Right hindlimb (tissue), 1 donor: ENCODE measurements around the gene MAPK8IP3.

Experiments
- DNase-seq: peaks from one replicate; pipeline ENCODE4 v3.0.0-alpha.2; 2018

The MAPK8IP3 gene, protein sequence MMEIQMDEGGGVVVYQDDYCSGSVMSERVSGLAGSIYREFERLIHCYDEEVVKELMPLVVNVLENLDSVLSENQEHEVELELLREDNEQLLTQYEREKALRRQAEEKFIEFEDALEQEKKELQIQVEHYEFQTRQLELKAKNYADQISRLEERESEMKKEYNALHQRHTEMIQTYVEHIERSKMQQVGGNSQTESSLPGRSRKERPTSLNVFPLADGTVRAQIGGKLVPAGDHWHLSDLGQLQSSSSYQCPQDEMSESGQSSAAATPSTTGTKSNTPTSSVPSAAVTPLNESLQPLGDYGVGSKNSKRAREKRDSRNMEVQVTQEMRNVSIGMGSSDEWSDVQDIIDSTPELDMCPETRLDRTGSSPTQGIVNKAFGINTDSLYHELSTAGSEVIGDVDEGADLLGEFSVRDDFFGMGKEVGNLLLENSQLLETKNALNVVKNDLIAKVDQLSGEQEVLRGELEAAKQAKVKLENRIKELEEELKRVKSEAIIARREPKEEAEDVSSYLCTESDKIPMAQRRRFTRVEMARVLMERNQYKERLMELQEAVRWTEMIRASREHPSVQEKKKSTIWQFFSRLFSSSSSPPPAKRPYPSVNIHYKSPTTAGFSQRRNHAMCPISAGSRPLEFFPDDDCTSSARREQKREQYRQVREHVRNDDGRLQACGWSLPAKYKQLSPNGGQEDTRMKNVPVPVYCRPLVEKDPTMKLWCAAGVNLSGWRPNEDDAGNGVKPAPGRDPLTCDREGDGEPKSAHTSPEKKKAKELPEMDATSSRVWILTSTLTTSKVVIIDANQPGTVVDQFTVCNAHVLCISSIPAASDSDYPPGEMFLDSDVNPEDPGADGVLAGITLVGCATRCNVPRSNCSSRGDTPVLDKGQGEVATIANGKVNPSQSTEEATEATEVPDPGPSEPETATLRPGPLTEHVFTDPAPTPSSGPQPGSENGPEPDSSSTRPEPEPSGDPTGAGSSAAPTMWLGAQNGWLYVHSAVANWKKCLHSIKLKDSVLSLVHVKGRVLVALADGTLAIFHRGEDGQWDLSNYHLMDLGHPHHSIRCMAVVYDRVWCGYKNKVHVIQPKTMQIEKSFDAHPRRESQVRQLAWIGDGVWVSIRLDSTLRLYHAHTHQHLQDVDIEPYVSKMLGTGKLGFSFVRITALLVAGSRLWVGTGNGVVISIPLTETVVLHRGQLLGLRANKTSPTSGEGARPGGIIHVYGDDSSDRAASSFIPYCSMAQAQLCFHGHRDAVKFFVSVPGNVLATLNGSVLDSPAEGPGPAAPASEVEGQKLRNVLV (N-terminal part only)

DNA sequence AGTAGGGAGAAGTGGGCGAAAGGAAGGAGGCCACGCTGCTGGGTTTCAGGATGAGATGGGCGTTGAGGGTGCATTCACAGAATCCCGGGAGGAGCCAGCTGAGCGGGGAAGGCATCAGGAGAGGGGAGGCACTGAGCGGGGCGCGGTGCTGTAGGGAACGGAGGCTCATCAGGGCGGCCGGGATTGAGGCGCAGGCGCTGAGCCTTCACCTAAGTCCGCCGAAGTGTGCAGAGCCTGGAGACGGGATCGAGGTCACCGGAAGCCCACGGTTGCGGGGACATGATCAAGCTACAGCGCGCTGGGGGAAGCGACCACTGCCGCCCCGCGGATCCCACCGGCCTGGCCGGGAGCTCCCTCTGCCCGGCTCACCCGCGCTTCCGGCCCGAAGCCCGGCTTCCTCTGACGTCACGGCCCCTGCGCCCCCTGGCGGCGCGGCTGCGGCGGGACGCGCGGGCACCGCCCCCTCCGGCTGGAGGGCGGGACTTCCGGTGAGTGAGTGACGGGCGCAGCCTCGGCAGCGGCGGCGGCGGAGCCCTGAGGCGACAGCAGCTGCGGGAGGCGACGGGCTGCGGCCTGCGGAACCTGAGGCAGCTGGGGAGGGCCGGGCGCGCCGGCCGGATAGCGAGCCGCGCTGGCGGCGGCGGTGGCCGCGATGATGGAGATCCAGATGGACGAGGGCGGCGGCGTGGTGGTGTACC, at the start of gene MAPK8IP3:
Gene MAPK8IP3, plus strand, starts transcription at position 508 of the 698 bp plus-strand sequence. Its CDS starts 145 bp downstream, at position 653.
- peak; percentile 95 for DNase-seq

DNA sequence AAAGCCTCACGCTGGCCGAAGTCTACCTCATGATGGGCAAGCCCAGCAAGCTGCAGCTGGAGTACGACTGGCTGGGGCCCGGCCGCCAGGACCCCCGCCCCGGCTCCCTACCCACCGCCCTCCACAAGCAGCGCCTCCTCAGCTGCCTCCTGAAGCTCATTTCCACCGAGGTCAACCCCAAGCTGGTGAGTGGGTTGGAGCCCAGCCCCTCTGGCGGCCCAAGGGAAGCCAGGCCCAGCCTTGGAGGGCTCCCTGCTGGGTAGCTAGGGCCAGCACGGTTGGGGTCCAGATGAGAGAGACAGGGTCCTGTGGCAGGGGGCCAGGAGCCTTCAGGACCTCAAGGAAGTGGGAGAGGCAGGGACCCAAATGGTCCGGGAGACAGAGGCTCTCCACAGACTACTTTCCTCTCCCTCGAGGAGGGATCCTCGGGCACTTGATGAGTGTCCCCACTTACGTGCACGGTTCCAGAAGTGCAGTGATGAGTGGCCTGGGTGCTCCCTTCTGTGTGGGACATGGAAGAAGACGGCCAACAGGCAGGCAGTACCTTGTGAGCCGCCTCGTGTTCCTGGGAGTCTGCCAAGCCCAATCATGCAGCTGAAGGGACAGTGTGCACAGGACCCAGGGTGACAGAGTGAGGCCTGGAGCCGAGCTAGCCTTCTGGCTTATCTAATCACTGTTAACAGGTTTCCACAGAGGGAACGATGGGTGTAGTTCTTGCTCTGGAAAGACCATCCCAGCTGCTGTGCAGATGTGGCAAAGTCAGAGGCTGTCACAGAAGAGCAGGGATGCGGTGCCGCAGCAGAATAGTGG, 49.0 kb upstream of the MAPK8IP3 start:
- no peak for DNase-seq

DNA sequence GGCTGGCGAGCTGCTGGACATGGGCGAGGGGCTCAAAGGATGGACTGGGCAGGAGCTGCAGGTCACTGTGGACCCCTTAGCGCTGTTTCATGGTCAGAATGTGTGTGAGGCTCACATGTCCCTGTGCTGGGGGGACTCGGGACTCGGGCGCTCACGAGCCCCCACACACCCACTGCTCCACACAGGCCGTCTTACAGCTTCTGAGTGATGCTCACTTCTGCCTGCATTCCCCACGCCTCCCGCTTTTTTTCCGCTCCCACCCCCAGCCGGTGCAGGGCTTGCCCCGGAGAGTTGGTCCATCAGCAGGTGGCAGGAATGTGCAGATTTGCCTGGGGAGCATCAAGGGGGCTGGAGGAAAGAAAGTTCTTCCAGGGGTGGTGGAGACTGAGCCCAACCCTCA, 48.2 kb upstream of the MAPK8IP3 start:
- no peak for DNase-seq

DNA sequence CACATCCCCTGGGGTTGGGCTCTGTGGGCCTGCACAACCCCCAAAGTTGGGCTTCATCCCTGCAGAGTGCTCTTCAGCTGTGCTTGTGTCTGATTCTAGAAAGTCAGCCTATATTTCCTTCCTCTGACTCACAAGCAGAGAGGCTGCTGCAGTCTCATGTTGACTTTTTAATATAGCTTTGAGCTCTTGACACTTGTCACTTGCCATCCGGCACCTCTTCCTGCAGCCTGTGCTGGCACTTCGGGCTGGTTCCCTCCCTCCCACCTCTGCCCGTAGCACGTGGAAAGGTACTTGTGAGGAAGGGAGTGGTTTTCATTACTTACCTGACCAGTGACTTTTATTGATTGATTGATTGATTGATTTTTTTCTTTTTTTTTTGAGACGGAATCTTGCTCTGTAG, 47.0 kb upstream of the MAPK8IP3 start:
- no peak for DNase-seq

DNA sequence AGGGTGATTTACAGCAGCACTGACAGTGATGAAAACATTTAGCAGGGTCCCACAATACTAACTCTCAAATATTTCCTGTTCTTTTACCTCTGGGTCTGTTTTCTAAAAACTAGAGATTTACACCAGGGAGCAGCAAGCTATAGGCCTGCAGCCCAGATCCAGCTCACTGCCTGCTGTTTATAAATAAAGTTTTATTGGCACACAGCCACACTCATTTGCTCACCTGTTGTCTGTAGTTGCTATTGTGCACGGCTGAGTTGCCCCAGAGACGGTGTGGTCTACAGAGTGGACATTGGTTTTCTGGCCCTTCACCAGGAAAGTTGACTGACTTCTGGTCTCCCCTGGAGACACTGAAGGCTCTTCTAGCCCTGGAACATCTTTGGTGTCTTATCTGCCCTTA, 44.2 kb upstream of the MAPK8IP3 start:
- DNase-seq = no peak

DNA sequence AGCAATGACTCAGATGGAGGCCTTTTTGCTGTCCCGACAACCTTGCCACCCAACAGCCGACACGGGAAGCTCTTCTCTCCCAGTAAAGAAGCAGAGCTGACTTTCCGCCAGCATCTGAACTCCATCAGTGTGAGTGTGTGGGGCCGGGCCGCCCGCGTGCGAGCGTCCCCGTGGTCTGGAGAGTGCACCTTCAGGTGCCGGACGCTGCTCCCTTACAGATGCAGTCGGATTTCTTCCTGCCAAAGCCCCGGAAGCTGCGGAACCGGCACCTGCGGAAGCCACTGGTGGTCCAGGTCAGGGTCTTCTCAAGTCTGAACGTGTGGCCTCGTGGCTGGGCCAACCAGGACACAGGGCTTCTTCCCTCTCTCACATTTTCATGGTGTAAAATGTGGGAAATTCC, 43.5 kb upstream of the MAPK8IP3 start:
- no peak for DNase-seq

DNA sequence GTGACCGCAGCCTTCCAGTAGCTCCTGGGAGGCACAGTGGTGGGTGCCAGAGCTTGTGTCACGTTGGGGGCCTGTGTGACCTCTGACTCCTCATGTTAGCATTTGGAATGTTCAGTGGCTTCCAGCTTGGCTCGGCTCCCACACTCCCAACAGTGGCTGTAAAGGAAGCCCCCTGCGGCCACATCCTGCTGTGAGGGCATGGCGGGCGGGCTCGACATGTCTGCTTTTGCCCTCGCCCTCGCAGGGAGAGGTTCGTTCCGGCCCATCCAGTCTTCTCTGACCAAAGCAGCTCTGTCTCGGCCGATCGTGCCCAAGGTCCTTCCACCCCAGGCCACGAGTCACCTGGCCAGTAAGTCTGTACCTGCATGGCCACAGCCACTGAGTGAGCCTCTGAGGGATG, 40.2 kb upstream of the MAPK8IP3 start:
- no peak for DNase-seq

DNA sequence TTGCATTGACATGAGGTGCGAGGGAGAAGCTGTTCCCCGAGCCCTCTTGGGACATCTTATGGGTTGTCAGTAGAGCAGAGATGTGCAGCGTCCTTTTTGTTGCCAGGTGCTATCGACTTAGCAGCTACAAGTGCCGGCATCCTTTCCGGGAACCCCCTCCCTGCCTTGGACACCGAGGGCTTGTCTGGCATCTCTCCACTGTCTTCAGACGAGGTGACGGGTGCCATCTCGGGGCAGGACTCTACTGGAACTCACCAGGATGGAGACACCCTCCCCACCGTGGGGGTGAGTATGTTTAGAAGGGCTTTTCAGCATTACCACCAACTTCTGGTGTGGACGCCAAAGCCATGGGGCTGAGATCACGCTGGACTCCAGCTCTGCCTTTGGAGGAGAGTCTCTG, 39.7 kb upstream of the MAPK8IP3 start:
- no peak for DNase-seq

DNA sequence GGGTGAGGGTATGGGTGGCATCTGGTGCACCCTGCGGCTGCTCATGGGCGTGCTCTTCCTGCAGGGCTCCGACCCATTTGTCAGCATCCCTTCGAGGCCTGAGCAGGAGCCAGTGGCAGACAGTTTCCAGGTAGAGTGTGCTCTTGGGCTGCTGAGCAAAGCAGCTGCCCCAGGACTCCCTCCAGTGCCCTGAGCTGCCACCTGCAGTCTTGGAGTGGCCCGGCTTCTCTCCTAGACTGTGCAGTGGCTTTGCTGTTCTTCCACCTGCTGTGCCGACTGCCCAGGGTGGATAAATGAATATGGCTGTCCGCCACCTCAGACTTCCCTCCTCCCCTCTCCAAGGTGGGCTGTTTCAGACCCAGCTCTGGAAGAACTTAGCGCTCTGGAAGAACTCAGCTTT, 38.7 kb upstream of the MAPK8IP3 start:
- no peak for DNase-seq

DNA sequence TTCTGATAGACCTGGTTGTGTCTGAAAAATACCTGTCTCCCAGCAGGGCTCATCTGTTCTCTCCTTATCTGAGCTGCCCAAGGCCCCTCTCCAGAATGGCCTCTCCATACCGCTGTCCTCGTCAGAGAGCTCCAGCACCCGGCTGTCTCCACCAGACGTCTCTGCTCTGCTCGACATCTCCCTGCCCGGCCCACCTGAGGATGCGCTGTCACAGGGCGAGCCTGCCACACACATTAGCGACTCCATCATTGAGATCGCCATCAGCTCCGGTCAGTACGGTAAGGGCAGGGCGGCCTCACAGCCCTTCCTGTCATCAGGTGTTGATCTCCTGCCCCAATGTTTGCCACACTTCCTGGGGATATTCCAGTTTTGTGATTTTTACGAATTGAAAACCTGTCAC, 38.1 kb upstream of the MAPK8IP3 start:
- DNase-seq = no peak

DNA sequence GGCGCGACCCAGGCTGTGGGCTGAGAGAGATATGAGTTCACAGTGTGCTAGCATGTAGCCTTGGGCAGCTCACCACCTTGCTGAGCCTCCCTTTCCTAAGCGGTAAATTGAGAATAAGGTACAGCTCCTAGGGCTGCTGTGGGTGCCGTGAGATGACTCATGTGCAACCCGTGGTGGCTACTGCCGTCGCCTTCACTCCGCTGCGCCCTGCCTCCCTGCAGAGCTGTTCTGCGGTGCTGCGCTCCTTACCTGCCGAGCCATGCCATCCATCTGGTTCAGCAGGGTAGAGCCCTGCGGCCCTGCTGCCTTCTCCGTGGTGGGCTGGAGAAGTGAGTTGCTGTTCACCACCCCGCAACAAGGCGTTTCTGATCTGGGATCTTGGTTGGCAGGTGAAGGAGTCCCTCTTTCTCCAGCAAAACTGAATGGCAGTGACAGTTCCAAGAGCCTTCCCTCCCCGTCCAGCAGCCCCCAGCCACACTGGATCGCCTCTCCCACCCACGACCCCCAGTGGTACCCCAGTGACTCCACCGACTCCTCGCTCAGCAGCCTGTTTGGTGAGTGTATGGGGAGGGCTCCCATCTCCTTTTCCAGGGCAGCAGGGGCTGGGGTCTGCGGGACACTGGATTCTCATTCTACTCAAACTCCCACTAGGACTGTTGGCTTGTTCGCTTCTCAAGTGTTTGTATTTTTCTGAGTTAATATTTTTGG, 37.2 kb upstream of the MAPK8IP3 start:
- DNase-seq = no peak

DNA sequence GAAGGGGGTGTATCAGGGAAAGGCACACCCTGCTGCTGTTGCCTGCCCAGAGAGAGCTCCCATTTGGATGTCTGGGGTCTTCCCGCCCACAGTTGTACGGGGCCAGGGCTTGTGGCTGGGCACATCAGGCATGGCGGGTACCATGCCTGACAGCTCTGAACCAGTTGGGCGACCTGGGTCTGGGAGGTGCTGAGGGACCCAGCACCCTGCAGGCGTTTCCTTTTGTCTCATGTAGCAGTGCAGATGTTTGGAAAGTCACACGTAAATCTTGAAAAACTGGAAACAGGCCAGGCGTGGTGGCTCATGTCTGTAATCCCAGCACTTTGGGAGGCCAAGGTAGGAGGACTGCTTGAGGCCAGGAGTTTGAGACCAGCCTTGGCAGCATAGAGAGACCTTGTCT, 36.3 kb upstream of the MAPK8IP3 start:
- no peak for DNase-seq

DNA sequence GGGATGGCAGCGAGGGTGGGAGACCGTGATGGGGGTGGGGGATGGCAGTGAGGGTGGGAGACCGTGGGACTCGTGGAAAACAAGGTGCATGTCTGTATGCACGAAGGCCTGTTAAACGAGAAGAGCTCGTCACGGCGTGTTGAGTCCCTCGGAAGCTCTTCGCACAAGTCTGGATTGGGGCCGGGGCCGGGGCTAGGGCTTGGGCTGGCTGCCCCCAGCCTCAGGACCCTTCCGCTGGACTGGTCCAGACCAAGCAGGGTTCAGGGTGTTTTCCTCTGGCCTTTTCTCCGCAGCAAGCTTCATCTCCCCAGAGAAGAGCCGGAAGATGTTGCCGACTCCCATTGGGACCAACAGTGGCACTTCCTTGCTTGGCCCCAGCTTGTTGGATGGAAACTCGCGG, 35.6 kb upstream of the MAPK8IP3 start:
- no peak for DNase-seq

DNA sequence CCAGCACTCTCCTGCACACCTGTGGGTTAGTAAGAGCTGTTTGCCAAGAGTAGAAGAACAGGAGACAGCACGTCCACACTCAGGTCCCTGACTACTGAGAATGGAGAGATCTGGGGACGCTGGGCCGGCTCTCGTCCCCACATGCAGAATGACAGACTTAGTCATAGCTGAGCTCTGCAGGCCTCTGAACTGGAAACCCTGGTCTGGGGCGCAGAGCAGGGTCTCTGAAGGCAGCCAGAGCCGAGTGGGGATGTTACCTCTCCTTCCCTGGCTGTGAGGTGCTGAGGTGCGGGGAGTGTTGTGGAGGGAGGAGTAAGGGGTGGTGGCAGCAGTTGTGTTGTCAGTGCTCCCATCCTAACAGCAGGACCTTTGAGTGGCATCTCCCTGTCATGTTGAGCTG, 35.1 kb upstream of the MAPK8IP3 start:
- DNase-seq = no peak

DNA sequence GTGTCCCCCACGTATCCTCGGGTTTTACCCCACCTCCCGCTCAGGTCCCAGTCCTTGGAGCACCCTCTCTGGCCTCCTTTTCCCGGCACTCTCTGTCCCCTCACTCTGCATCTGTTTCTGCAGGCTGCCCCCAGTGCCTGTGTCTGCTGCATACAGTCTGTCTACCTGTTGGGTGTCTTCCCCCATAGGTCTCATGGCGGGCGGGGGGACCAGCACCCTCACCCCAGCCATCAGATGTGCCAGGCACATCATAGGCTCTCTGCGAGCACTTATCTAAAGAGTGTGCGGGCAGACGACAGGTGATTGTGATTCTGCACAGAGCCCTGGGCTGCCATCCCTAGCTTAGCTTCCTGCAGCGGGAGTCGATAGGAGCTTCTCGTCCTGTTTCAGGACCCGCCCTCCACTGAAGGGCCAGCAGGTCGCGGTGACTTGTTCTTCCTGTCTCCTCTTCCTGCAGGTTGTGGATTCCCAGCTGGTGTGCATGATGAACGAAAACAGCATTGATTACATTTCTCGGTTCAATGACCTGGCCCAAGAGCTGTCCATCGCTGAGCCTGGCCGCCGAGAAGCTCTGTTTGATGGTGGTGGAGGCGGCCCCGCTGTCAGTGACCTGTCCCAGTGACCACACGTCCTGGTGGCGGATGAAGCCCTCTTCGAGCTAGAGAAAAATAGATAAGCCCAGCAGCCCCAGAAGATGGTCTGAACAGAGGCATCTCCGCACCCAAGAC, 32.4 kb upstream of the MAPK8IP3 start:
- no peak for DNase-seq

DNA sequence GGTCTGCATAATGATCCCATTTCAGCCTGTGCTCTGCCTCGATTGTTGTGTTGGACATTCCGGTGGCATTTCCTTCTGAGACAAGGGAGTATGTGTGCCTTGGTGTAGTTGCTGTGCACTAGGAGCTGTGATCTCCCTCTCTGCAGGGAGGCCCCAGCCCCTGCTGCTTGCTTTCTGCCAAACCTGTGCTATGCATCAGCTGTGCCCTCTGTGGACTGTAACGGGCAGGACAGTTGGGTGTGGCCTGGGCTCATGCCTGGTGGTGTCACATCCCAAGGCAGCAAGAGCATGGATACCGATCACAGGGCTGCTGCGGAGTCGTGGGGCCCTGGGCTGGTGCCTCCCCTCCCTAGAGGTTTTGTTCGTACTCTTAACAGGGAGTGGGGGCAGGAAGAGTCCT, 31.7 kb upstream of the MAPK8IP3 start:
- no peak for DNase-seq

DNA sequence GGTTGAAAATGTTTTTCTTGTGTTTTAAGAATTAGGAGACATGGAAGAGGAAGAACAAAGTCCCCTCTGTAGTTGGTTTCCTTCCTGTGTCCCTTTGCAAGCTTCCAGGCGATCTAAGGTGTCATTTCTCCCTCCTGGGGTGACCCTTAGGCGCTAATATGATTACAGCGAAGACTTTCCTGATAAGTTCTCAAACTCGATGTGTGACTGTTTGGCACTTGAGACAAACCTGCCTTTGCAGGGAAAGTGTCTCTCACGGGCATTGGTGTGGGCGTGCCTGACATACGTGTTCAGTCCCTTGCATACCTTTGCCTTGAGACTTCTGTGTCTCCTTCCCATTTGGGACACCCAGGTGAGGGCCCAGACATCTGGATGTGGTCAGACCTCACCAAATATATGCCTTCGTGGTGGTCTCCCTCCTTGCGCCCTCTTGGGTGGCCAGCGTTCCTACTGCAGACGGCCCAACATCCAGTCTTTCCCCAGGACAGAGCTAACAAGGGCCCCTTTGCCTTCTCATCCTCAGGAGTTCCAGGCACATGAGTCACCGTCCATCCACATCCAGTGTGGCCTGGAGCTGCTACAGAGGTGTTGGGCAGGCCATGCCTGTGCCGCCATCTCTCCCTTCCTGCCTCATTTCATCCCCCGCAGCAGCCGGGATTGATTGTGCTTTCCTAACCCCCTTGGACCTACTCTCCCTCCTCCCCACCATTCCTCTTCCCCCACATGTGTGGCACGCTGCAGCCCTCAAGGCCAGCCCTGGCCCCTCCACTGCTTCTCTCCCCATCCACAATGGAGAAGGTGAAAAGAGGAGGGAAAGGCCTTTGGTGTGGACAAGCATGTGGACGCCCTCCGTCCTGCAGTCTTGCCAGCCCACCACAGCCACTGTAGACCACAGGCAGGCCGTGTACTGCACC, 31.0 kb upstream of the MAPK8IP3 start:
- DNase-seq = no peak

DNA sequence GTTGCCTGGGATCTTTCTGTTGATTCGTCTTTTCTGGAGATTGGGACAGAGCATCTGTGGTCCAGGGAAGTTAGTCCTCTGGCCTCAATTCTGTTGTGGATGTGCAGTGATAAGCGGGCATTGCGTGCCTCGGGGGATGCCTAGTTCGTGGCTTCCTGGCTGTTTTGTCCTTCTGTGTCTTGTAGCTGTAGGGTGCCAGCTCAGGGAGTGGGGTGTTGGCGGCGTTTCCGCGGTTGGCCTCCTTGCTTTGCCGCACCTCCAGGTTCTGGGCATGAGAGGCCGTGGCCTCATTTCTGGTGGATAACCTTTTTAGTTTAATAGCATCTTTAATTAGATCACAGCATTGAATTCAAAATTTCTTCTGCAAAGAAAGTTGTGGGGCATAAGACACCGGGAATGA, 29.3 kb upstream of the MAPK8IP3 start:
- DNase-seq = no peak

DNA sequence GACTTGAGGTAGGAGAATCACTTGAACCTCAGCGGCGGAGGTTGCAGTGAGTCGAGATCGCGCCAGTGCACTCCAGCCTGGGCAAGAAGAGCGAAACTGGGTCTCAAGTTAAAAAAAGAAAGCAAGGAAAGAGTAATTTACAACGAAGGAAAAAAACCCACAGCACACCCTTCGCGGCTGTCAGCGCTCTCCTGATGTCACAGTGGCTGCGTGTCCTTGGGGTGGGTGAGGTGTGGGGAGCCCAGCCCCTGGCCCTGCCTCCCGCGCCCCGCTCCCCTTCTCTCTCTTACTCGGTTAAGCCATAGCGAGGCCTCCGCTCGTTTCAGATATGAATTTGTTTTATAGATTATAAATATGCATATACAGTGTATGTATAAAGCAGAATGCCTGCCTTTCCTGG, 28.7 kb upstream of the MAPK8IP3 start:
- no peak for DNase-seq
